Epidermal melanocyte (primary cell): ENCODE measurements around the gene SCN3A.

ENCODE experiments used
- DNase-seq: peaks from one replicate; pipeline ENCODE4 v3.0.0; 2011; ENCODE audit warnings: low spot score; ENCODE audit not compliant: insufficient read length

The SCN3A gene

GRCh38 chr2:165203689-165204559 lies at the start of gene SCN3A:
Gene SCN3A (minus strand): TSS chr2:165204050. CDS start chr2:165176394, 27,656 bp downstream.
- no peak for DNase-seq

- DNase-seq: no peak
Observed at GRCh38 chr2:165253178-165253577, 49.3 kb upstream of the SCN3A start.

- DNase-seq: no peak
Observed at GRCh38 chr2:165251366-165251765, 47.5 kb upstream of the SCN3A start.

GRCh38 chr2:165248238-165248637 lies 44.4 kb upstream of the SCN3A start:
- no peak for DNase-seq

- no peak for DNase-seq
Observed at GRCh38 chr2:165245081-165245793, 41.4 kb upstream of the SCN3A start.

GRCh38 chr2:165240916-165241315 lies 37.1 kb upstream of the SCN3A start:
- DNase-seq: no peak

- no peak for DNase-seq
Observed at GRCh38 chr2:165239856-165240515, 36.1 kb upstream of the SCN3A start.

GRCh38 chr2:165239230-165239629 lies 35.4 kb upstream of the SCN3A start, which contains the start of gene SCN2A:
Gene SCN2A (plus strand): TSS chr2:165239414. CDS start chr2:165295824, 56,410 bp downstream.
- no peak for DNase-seq

GRCh38 chr2:165238295-165238694 lies 34.4 kb upstream of the SCN3A start:
- DNase-seq: no peak

- DNase-seq: no peak
Observed at GRCh38 chr2:165237056-165237455, 33.2 kb upstream of the SCN3A start.

- DNase-seq: no peak
Observed at GRCh38 chr2:165227571-165227970, 23.7 kb upstream of the SCN3A start.

GRCh38 chr2:165224941-165225340 lies 21.1 kb upstream of the SCN3A start:
- DNase-seq: no peak

- DNase-seq: no peak
Observed at GRCh38 chr2:165219481-165219880, 15.6 kb upstream of the SCN3A start.

- no peak for DNase-seq
Observed at GRCh38 chr2:165214093-165214492, 10.2 kb upstream of the SCN3A start.

GRCh38 chr2:165208094-165208493 lies 4.2 kb upstream of the SCN3A start:
- DNase-seq: no peak

- no peak for DNase-seq
Observed at GRCh38 chr2:165205865-165206264, 2.0 kb upstream of the SCN3A start.

- DNase-seq: no peak
Observed at GRCh38 chr2:165202239-165202638, 1.6 kb downstream of the SCN3A start.

- no peak for DNase-seq
Observed at GRCh38 chr2:165198181-165198580, 5.7 kb downstream of the SCN3A start.

GRCh38 chr2:165197346-165197745 lies 6.5 kb downstream of the SCN3A start:
- DNase-seq: no peak

- DNase-seq: no peak
Observed at GRCh38 chr2:165196411-165196810, 7.4 kb downstream of the SCN3A start.

- DNase-seq: no peak
Observed at GRCh38 chr2:165193178-165193777, 10.6 kb downstream of the SCN3A start.

- DNase-seq: no peak
Observed at GRCh38 chr2:165192729-165193128, 11.1 kb downstream of the SCN3A start.
